MG63 (cell line): ENCODE data around the gene CACNA1C. TPM values are rescaled to one million over a fixed set of nuclear protein-coding genes. Genes with fewer than 3 reads are reported as not detected.

Experiments
- DNase-seq: peaks from one replicate; pipeline ENCODE4 v3.0.0-alpha.2; 2020
- H3K27me3 ChIP-seq: fragments of 250-450 bp; sonication (Bioruptor Pico); 2 replicates; pipeline ENCODE4 v1.5.1; 2020; ENCODE audit warnings: mild to moderate bottlenecking, moderate library complexity
- H3K36me3 ChIP-seq: fragments of 250-450 bp; sonication (Bioruptor Pico); 2 replicates; pipeline ENCODE4 v1.5.1; 2020; ENCODE audit warnings: mild to moderate bottlenecking, moderate library complexity
- H3K4me3 ChIP-seq: fragments of 250-450 bp; sonication (Bioruptor Pico); 2 replicates; pipeline ENCODE4 v1.5.1; 2020; ENCODE audit warnings: mild to moderate bottlenecking, moderate library complexity
- H3K9me3 ChIP-seq: fragments of 250-450 bp; sonication (Bioruptor Pico); 2 replicates; pipeline ENCODE4 v1.5.1; 2020; ENCODE audit warnings: mild to moderate bottlenecking, moderate library complexity
- total RNA-seq: library from RNA; depleted of rRNA; stranded (reverse); fragments of >200 nt; shearing (Covaris generic); gene quantifications from 2 replicates; pipeline ENCODE4 v1.2.3, GENCODE V29; 2014; ENCODE audit warnings: low replicate concordance

The CACNA1C gene
- total RNA-seq, 1 experiment from 2014 or later = 1.4 TPM

GRCh38 chr12:2445968-2446367, 393.2 kb downstream of the CACNA1C start:
- Histone ChIP-seq H3K27me3 (no peaks in the 10 kb centered on the region), H3K9me3 (no peaks in the 10 kb centered on the region), H3K4me3 (no peak overlapping the region), H3K36me3 (no peaks in the 10 kb centered on the region)
- DNase-seq = no peak

- Histone ChIP-seq H3K36me3 (no peaks in the 10 kb centered on the region), H3K27me3 (no peaks in the 10 kb centered on the region), H3K4me3 (no peak overlapping the region), H3K9me3 (no peaks in the 10 kb centered on the region)
- no peak for DNase-seq
These were observed 395.1 kb downstream of the CACNA1C start for GRCh38 chr12:2447861-2448260.

DNA sequence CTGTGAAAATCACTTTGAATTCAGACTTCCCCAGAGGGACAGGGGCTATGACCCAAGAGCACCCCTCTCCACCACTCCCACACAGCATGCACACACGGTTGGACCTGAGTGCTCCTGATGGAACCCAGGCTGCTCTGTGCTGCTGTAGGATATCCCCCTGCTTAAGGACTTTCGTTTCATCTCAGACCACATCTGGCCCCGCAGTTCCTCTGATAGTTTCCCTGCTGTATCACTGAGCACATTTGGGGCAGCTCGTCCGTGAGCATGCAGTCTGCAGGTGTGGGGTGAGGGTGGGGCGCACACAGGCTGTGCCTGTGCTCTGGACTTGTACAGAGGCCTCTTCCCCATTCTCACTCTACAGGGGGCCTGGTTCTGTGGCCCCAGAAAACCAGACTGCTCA, 396.8 kb downstream of the CACNA1C start:
- no peak for DNase-seq
- Histone ChIP-seq H3K4me3 (no peak overlapping the region), H3K9me3 (no peaks in the 10 kb centered on the region), H3K27me3 (no peaks in the 10 kb centered on the region), H3K36me3 (no peaks in the 10 kb centered on the region)

DNA sequence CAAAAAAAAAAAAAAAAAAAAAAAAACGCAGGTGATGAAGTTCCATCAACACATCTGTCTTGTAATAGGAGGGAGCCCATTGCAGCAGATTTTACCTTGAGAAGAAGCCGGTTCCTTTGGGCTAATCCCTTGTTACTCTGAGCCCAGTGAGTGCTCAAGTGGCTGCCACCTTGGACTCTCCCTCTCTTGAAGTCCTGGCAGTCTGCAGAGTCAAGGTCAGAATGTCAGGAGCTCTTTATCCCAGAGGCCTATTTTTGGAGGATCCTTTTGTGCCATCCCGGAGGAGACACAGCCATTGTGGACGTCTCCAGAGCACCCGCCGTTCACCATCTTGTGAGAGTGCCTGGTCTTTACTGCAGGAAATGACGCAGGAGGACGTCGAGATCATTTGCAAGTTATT, 397.8 kb downstream of the CACNA1C start:
- Histone ChIP-seq H3K9me3 (no peaks in the 10 kb centered on the region), H3K27me3 (no peaks in the 10 kb centered on the region), H3K36me3 (no peaks in the 10 kb centered on the region), H3K4me3 (no peak overlapping the region)
- no peak for DNase-seq

DNA sequence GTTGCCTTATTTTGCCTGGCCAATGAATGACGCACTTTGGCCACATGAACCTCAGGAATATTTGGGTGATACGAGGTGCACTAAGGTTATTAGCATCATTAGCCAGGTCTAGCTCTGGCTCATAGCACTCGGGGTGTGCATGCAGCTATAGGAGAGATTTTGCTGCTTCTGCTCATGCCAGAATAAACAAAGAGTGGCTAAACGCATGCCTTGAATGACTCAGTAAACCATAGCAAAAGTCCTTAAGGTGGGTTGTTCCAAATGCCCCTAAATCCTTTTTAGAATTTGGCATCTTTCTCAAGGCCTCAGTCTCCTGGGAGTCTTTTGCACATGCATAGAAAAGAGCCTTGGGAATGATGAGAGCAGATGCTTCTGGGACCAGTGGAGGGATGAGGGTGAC, 398.2 kb downstream of the CACNA1C start:
- Histone ChIP-seq H3K36me3 (no peaks in the 10 kb centered on the region), H3K4me3 (no peak overlapping the region), H3K9me3 (no peaks in the 10 kb centered on the region), H3K27me3 (no peaks in the 10 kb centered on the region)
- DNase-seq = peak; percentile 9

DNA sequence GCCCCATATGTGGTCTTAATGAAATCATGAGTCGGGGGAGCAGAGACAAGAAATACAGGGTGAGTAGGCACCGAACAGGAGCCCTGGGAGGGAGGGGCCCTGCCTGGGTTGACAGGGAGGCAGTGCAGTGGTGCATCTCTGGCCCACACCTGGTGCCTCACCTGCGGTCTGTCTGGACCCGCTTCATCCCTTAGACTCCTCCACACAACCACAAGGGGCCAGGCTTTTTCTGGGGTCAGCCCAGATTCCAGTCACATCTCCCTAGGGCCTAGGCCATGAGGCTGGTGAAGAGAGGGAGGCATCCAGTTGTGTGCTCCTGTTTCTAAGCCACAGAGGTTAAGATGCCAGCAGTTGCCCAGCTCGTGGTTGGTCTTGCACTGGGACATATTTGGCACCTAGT, 398.7 kb downstream of the CACNA1C start:
- Histone ChIP-seq H3K27me3 (no peaks in the 10 kb centered on the region), H3K9me3 (no peaks in the 10 kb centered on the region), H3K4me3 (no peak overlapping the region), H3K36me3 (no peaks in the 10 kb centered on the region)
- no peak for DNase-seq

- H3K9me3 ChIP-seq = no peaks in the 10 kb centered on the region
- DNase-seq = no peak
These were observed 400.4 kb downstream of the CACNA1C start for GRCh38 chr12:2453076-2453760.

GRCh38 chr12:2453761-2454090, 400.9 kb downstream of the CACNA1C start:
- H3K4me3 ChIP-seq = no peak overlapping the region
- DNase-seq = no peak
- no peaks in the 10 kb centered on the region for H3K36me3 ChIP-seq
- H3K27me3 ChIP-seq = no peaks in the 10 kb centered on the region
- H3K9me3 ChIP-seq = no peaks in the 10 kb centered on the region

More at GRCh38 chr12:2453076-2453760, 400.4 kb downstream of the CACNA1C start:
- no peak overlapping the region for H3K4me3 ChIP-seq
- no peaks in the 10 kb centered on the region for H3K36me3 ChIP-seq
- H3K27me3 ChIP-seq = no peaks in the 10 kb centered on the region

DNA sequence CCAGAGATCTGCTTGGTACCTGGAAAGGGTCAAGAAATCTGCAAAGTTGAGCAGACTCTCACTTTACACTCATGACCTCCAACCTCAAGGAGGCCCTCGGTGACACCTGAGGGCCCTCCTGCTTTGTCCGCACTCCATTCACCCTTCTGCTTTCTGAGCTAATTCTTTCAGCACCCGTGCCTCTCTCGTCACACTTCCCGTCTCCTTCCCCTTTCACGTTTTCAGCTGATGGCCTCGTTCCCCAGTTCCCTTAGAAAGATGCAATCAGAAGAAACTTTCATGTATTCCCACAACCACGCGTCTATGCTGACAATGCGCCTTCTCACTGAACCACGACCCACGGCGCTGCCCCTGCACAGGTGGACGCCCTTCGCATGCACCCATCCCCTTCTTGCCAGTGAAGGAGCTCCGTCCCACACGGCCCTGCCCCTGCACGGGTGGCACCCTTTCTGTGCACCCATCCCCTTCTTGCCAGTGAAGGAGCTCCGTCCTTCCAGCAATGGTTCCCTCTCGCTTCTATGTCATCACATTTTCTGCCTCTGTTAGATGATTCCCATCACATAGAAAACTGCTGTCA, 401.9 kb downstream of the CACNA1C start:
- Histone ChIP-seq H3K9me3 (no peaks in the 10 kb centered on the region), H3K36me3 (no peaks in the 10 kb centered on the region), H3K27me3 (no peaks in the 10 kb centered on the region), H3K4me3 (no peak overlapping the region)
- DNase-seq = no peak

DNA sequence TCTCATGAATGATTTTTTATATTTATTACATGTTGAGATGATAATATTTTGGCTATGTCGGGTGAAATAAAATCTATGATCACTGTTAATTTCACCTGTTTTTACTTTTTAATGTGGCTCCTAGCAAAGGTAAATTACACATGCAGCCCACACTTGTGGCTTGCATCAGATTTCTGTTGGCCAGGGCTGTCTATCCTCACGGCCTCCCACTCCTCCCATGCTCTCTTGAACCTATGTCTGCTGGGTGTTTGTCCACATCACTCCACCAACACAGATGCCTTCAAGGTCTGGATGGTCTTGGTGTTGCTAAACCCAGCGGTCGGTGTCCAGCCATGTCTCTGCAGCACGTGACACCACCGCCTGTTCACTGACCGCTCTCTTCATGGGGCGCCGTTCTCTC, 402.6 kb downstream of the CACNA1C start:
- Histone ChIP-seq H3K27me3 (no peaks in the 10 kb centered on the region), H3K36me3 (no peaks in the 10 kb centered on the region), H3K4me3 (no peak overlapping the region), H3K9me3 (no peaks in the 10 kb centered on the region)
- DNase-seq = no peak

GRCh38 chr12:2456122-2456812, 403.5 kb downstream of the CACNA1C start:
- H3K36me3 ChIP-seq = no peaks in the 10 kb centered on the region
- DNase-seq = no peak
- H3K4me3 ChIP-seq = no peak overlapping the region
- no peaks in the 10 kb centered on the region for H3K9me3 ChIP-seq
- H3K27me3 ChIP-seq = no peaks in the 10 kb centered on the region

- no peaks in the 10 kb centered on the region for H3K36me3 ChIP-seq
- H3K9me3 ChIP-seq = no peaks in the 10 kb centered on the region
- H3K4me3 ChIP-seq = no peak overlapping the region
- DNase-seq = no peak
- no peaks in the 10 kb centered on the region for H3K27me3 ChIP-seq
These were observed 404.0 kb downstream of the CACNA1C start for GRCh38 chr12:2456813-2457186.

DNA sequence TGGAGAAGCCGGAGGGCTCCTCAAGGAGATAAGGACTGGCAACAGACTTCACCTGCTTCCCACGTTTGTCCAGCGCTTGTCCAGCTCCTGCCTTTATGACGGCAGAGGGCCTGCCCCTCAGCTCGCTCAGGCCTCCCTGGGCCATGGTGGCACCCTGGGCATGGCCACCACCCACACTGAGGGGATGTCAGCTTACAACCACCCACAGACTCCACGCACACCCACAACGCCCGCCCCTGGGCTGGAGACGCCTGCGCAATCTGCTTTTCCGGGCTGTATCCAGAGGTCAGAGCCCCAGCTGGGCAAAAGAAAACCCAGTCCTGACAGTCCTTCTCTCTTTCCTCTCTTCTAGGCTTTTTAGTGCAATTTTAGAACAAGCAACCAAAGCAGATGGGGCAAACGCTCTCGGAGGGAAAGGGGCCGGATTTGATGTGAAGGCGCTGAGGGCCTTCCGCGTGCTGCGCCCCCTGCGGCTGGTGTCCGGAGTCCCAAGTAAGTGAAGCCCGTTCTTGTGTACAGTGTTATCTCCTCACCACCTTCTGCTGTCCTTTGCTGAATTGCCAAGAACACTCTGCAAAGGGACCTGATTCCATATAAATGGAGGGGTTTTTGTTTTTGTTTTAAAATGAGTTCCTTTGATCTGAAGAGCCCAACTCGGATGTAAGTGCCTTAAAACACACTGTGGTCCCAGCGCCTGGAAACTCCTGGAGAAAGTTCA, 404.6 kb downstream of the CACNA1C start:
- Histone ChIP-seq H3K27me3 (no peaks in the 10 kb centered on the region), H3K9me3 (no peaks in the 10 kb centered on the region), H3K4me3 (no peak overlapping the region), H3K36me3 (no peaks in the 10 kb centered on the region)
- DNase-seq = no peak

DNA sequence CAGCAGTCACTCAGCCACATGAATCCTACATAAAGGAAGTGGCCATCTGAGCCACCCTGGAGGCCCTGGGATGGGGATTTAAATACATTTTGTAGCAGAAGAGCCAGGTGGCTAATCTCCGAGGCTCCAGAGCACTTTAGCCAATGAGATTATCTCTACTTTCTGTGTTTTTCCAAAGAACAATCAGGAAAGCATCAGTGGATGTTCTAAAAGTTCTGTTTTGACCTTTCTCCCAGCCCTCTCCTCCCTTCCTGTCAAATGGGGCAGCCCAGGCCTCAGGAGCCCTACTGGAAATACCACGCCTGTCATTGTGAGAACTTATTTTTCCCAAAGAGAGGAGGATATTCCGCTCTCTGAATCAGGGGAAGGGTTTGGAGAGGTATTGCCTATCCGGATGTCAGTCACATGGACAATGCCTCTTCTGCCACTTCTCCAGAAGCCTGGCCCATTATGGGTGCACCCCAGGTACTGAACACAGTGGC, 405.2 kb downstream of the CACNA1C start:
- no peaks in the 10 kb centered on the region for H3K27me3 ChIP-seq
- H3K36me3 ChIP-seq = no peaks in the 10 kb centered on the region
- H3K9me3 ChIP-seq = no peaks in the 10 kb centered on the region
- no peak overlapping the region for H3K4me3 ChIP-seq
- DNase-seq = no peak

DNA sequence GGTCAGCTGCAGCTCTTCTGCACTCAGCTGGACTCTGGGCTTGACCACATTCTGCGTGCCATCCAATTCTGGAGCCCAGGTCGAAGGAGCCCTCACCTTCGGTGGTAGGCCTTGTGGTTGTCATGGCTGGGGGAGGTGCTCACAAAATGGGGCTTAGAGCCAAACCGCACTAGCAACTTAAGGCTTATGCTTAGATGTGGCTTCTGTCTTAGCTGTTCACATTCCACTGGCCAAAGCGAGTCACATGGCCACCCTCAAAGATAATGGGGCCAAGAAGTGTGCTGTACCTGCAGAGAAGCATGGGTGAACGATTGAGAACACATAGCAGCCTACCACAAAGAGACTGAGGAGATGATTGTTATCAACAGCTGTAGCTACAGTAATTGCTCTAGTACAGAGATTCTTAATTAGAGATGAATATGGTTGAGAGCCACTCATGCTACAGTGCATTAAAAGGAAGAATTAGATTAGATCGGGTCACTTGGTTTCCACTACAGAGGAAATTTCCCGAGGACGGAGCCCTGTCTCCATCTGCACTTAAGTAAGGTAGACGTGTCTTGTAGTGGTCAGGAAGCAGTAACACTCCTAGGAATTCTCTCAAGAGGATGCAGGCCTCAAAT, 407.4 kb downstream of the CACNA1C start:
- DNase-seq = no peak
- H3K9me3 ChIP-seq = no peaks in the 10 kb centered on the region
- no peaks in the 10 kb centered on the region for H3K27me3 ChIP-seq
- H3K36me3 ChIP-seq = no peaks in the 10 kb centered on the region
- no peak overlapping the region for H3K4me3 ChIP-seq

DNA sequence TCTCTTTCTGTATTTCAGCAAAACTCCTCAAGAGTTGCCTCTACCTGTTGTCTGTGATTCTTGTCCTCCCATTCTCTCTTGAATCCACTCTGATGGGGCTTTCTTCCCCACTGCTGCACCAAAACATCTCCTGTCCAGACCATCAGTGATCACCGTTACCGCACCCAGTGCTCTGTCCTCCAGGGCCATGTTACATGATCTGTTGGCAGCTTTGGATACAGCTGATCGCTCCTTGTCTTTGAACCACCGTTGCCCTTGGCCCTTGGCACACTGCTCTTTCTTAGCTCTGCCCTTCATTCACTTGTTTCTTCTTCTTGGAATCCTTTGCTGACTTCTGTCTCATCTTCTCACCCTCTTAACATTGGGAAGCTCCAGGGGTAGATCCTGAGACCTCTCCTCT, 408.3 kb downstream of the CACNA1C start:
- Histone ChIP-seq H3K36me3 (no peaks in the 10 kb centered on the region), H3K9me3 (no peaks in the 10 kb centered on the region), H3K27me3 (no peaks in the 10 kb centered on the region), H3K4me3 (no peak overlapping the region)
- no peak for DNase-seq

DNA sequence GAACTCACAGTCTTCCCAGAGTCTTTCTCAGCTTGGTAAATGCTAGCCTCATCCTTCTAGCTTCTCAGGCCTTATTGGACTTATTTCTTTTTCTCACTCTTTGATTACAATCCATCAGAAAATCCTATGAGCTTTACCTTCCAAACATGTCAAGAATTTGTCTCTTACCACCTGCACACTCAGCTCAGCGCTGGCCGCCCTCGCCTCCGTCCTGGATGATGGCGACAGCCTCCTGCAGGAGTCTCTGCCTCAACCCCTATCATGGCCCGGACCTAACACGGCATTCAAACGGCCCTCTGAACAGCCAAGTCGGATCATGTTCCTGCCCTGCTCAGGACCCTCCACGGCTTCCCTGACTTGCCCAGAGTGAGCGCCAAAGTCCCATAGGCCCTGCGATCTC, 408.9 kb downstream of the CACNA1C start:
- Histone ChIP-seq H3K27me3 (no peaks in the 10 kb centered on the region), H3K36me3 (no peaks in the 10 kb centered on the region), H3K4me3 (no peak overlapping the region), H3K9me3 (no peaks in the 10 kb centered on the region)
- DNase-seq = no peak
